HepG2 (cell line): Measurements from ENCODE around the gene NCAPD2. TPM values are rescaled to one million over a fixed set of nuclear protein-coding genes. Genes with fewer than 3 reads are reported as not detected.

Experiments
- ATAC-seq: fragments of 200-7000 bp; cut with Tn5 transposase; 3 replicates; pipeline ENCODE4 v1.9.1; 2020; ENCODE audit warnings: mild to moderate bottlenecking, moderate library complexity
- BruUV-seq: library from RNA; stranded (reverse); fragments of 400-500 nt; replicated peaks from 2 replicates; lab custom pipeline; 2021; lab: Mats Ljungman, UMichigan
- CTCF ChIA-PET: fragments of 300-600 bp; formaldehyde crosslinking; extraction: SDS; loops from one replicate; lab custom pipeline; 2021; ENCODE audit warnings: low total read pairs, inconsistent platforms, low intra/inter-chr PET ratio; lab: Yijun Ruan, JAX
- POLR2A ChIA-PET: fragments of 350-600 bp; sonication (Branson Sonifier 250); formaldehyde crosslinking; loops from one replicate; lab custom pipeline; 2020; ENCODE audit warnings: antibody characterized with exemption, inconsistent platforms; lab: Yijun Ruan, JAX
- DNase-seq: peaks from one replicate; pipeline ENCODE4 v3.0.0-alpha.2; 2015; ENCODE audit warnings: low spot score
- FAIRE-seq: peaks from 3 replicates; lab custom pipeline; 2011; peaks lifted over from hg19 to GRCh38; lab: Jason Lieb, UNC
- H2AFZ ChIP-seq: one replicate; pipeline ENCODE4 v1.6.1; 2011; ENCODE audit warnings: low read length, inconsistent platforms
- H3K27ac ChIP-seq: fragments of 300-600 bp; 3 replicates; pipeline ENCODE4 v1.8.0; 2011; ENCODE audit warnings: mixed run types, mild to moderate bottlenecking, mixed read lengths, low read length, inconsistent platforms; ENCODE audit not compliant: insufficient read depth; ENCODE audit errors: extremely low read length
- H3K27me3 ChIP-seq, 2 experiments: fragments of 200-600 bp in 1 of 2; 2 replicates in 1 of 2; 3 replicates in 1 of 2; pipeline versions ENCODE4 v1.6.0 to v1.8.0; 2011; ENCODE audit warnings: low read length in 2 of 2, mild to moderate bottlenecking in 2 of 2, moderate library complexity in 2 of 2, inconsistent platforms in 1 of 2; ENCODE audit not compliant: insufficient read depth in 2 of 2, control insufficient read depth in 1 of 2
- H3K36me3 ChIP-seq, 2 experiments: fragments of 200-600 bp in 1 of 2; replicated peaks in 1 of 2; 2 replicates in 1 of 2; 3 replicates in 1 of 2; pipeline versions ENCODE4 v1.5.1 to v1.8.0; 2011; ENCODE audit warnings: low read length in 2 of 2, inconsistent platforms in 1 of 2; ENCODE audit not compliant: insufficient read depth in 2 of 2, control insufficient read depth in 1 of 2
- H3K4me1 ChIP-seq: 2 replicates; pipeline ENCODE4 v1.5.1; 2012; ENCODE audit warnings: low read length, inconsistent platforms; ENCODE audit not compliant: insufficient read depth
- H3K4me2 ChIP-seq: 2 replicates; pipeline ENCODE4 v1.6.0; 2011; ENCODE audit warnings: low read depth, low read length, inconsistent platforms
- H3K4me3 ChIP-seq, 3 experiments: fragments of 200-600 bp in 1 of 3; sonication (generic), shearing (Covaris generic) in 1 of 3; replicated peaks in 1 of 3; 2 replicates each; pipeline ENCODE4 v1.5.1; 2011 to 2016; ENCODE audit warnings: low read length in 3 of 3, inconsistent platforms in 2 of 3, low read depth in 2 of 3, mild to moderate bottlenecking in 2 of 3, control low read depth in 1 of 3, mixed read lengths in 1 of 3; ENCODE audit not compliant: insufficient read depth in 1 of 3
- H3K79me2 ChIP-seq: one replicate; pipeline ENCODE4 v1.6.1; 2011; ENCODE audit warnings: low read length, inconsistent platforms; ENCODE audit not compliant: insufficient read depth
- H3K9ac ChIP-seq: 2 replicates; pipeline ENCODE4 v1.6.0; 2011; ENCODE audit warnings: mild to moderate bottlenecking, low read depth, low read length, inconsistent platforms; ENCODE audit not compliant: insufficient read depth
- H3K9me3 ChIP-seq: 2 replicates; pipeline ENCODE4 v1.5.1; 2012; ENCODE audit warnings: mild to moderate bottlenecking, low read length
- H4K20me1 ChIP-seq: 2 replicates; pipeline ENCODE4 v1.6.0; 2011; ENCODE audit warnings: inconsistent platforms, mild to moderate bottlenecking, low read length, moderate library complexity; ENCODE audit not compliant: insufficient read depth
- AKAP8 ChIP-seq: sonication (generic); formaldehyde crosslinking; IDR thresholded peaks from 2 replicates; pipeline ENCODE4 v1.5.1; 2020; ENCODE audit warnings: mild to moderate bottlenecking, missing genetic modification reagents
- CEBPB ChIP-seq: IDR thresholded peaks from 2 replicates; pipeline ENCODE4 v1.6.1; 2011; ENCODE audit warnings: low read depth, low read length, improper control_type of control experiment, borderline replicate concordance
- MBNL3 ChIP-seq: fragments of 250-450 bp; sonication (Bioruptor Pico); conservative IDR thresholded peaks from 2 replicates; pipeline ENCODE4 v1.8.0; 2022; ENCODE audit warnings: mild to moderate bottlenecking, inconsistent platforms
- RBFOX2 ChIP-seq: fragments of 200-400 bp; formaldehyde crosslinking; IDR thresholded peaks from 2 replicates; pipeline ENCODE4 v1.6.1; 2017; ENCODE audit warnings: low read depth, mild to moderate bottlenecking, low read length
- THAP11 ChIP-seq: IDR thresholded peaks from 2 replicates; pipeline ENCODE4 v1.6.1; 2016; ENCODE audit warnings: missing biosample characterization, missing genetic modification reagents
- ZNF282 ChIP-seq: fragments of 450-650 bp; IDR thresholded peaks from 2 replicates; pipeline ENCODE4 v1.6.1; 2018; ENCODE audit not compliant: partially characterized antibody
- ZNF687 ChIP-seq: sonication (generic); formaldehyde crosslinking; IDR thresholded peaks from 2 replicates; pipeline ENCODE4 v1.5.1; 2020; ENCODE audit warnings: mild to moderate bottlenecking, missing genetic modification reagents, moderate library complexity
- WGBS: methylation state at CpG from one replicate; pipeline ENCODE4 v1.1.6; 2017; ENCODE audit warnings: low lambda C conversion rate; 5-methylcytosine and 5-hydroxymethylcytosine counted together
- in situ Hi-C: cut with HindIII; loops from 2 replicates; pipeline ENCODE4 v1.10.0; 2017; ENCODE audit warnings: low pct_unique_long_range_greater_than_20kb; ENCODE audit not compliant: extremely low pct_ligation_motif_present
- intact Hi-C: fragments of 100-400 bp; cut with micrococcal nuclease; formaldehyde crosslinking; loops from one replicate; pipeline ENCODE4 v1.10.0; 2022; ENCODE audit not compliant: unreplicated experiment
- polyA plus RNA-seq, 8 experiments: library from polyadenylated mRNA; depleted of rRNA in 3 of 8; stranded (reverse) in 7 of 8; unstranded in 1 of 8; fragments of >200 nt; fragmentation: Illumina TruSeq in 4 of 8; extraction: Trizol in 4 of 8; gene quantifications; 2 replicates each; pipeline versions ENCODE4 v1.2.1 to v1.2.3, GENCODE V29; 2011 to 2016; ENCODE audit warnings: low read depth in 4 of 8, missing spikeins in 1 of 8, mixed read lengths in 1 of 8; ENCODE audit not compliant: insufficient read depth in 1 of 8
- total RNA-seq, 5 experiments: library from RNA; depleted of rRNA; stranded (reverse); fragments of >200 nt; fragmentation: Illumina TruSeq; extraction: Trizol; gene quantifications; 2 replicates each; pipeline ENCODE4 v1.2.3, GENCODE V29; 2016; ENCODE audit warnings: low read depth in 1 of 5
- TF ChIP-seq, protein P1 (sequence below): sonication (generic); formaldehyde crosslinking; IDR thresholded peaks from 2 replicates; pipeline ENCODE4 v1.5.0; 2020; ENCODE audit warnings: missing genetic modification reagents, mild to moderate bottlenecking, borderline replicate concordance

The NCAPD2 gene
- total and polyA plus RNA-seq, 2 of the 13 experiments (the other 11 are each of a cell fraction or from before 2014, with no cell fraction given): 51.1 to 65.6 TPM

DNA sequence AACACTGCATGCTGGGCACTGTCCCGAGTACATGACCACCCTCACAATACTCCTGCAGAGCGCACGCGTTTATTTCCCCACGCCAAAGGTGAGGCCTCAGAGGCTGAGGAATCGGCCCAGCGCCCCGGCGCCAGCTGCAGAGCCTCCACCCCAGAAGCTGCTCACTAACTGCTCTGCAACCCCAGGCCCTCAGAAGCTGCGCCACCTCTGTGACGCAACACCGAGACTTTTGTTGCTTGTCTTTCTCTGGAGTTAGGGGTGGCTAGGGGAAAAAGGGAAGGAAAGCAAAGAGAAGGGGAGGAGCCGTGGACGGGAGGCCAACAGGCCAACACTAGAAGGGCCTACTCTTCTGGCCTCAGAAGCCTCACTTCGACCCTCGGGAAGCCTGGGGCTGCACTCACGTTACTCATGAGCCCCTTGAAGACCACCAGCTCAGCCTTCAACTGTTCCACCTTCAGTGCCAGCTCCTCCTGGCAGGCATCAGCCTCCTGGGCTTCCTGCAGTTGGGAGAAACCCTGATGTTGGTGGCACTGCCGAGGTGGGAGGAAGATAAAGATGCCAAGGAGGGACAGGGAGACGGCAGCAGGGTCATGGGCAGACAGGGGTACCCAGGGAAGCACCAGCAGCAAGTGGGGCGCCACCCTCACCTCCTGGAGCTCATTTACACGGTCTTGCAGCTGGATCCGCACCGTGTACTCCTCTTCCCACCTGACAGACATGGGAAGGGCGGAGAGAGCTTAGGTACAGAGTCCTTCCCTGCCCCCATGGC lies 56.6 kb downstream of the NCAPD2 start:
- DNase-seq: no peak
- Histone ChIP-seq H3K4me1 (peaks cover 32% of the 10 kb centered on the region), H3K4me2 (no peak overlapping the region)
- POLR2A ChIA-PET: interaction anchor here (1.0 to 9.6 kb wide), 3 partner anchors 10 to 16 kb away, joined by 3 to 108 read pairs (median 4); partner anchors contain the start of gene GAPDH
- TF ChIP-seq, protein P1, sequence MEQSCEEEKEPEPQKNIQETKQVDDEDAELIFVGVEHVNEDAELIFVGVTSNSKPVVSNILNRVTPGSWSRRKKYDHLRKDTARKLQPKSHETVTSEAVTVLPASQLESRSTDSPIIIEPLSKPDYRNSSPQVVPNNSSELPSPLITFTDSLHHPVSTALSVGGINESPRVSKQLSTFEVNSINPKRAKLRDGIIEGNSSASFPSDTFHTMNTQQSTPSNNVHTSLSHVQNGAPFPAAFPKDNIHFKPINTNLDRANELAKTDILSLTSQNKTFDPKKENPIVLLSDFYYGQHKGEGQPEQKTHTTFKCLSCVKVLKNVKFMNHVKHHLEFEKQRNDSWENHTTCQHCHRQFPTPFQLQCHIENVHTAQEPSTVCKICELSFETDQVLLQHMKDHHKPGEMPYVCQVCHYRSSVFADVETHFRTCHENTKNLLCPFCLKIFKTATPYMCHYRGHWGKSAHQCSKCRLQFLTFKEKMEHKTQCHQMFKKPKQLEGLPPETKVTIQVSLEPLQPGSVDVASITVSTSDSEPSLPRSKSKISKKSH: no peak
- TF ChIP-seq CEBPB: 0 out of 2 replicates have a peak, but pooled peaks have one; percentile 43
- TF ChIP-seq, all 625 proteins: peak for 1
- Histone ChIP-seq H3K9ac (no peak overlapping the region), H3K79me2 (peaks cover 44% of the 10 kb centered on the region), H3K36me3 (peaks cover 23 to 59% of the 10 kb centered on the region in 2 experiments), H3K27ac (no peak overlapping the region), H2AFZ (no peak overlapping the region), H3K4me3 (no peak overlapping the region), H3K9me3 (no peaks in the 10 kb centered on the region), H3K27me3 (no peaks in the 10 kb centered on the region; a peak in 1 of 5 replicates), H4K20me1 (peaks cover 7% of the 10 kb centered on the region; the same call in 1 of the 2 replicates)
- BruUV-seq: no TSS peak
- CTCF ChIA-PET: no interaction called here
- FAIRE-seq (no peak), ATAC-seq (no peak)
- in situ Hi-C loops: no loop called here
- intact Hi-C loops: loop anchor here (5.0 kb wide), 1 partner anchor 147 kb away; no protein-coding TSS in a partner anchor
- WGBS: 92% methylated on average over 24 of the region's 24 CpGs

DNA sequence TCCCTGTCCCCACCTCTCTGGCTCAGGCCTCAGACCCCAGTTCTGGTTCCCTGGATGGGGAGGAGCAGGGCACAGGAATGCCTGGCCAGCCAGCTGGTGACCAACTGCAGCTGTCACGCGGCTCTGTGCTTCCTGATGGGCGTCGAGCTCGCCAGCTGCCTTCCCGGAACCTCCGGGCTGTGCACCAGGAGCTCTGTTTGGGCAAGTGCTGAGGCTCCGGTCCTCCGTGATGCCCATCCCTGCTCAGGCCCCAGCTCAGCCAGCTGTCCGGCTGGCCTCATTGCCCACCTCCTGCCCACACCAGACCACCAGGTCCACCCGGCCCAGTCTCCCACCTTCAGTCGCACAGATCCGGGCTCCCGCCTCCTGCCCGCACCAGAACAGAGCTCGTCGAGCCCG lies 57.2 kb downstream of the NCAPD2 start:
- 97% methylated on average over 8 of the region's 18 CpGs for WGBS
- in situ Hi-C loops (no loop called here), intact Hi-C loops (loop anchor here (5.0 kb wide), 1 partner anchor 146 kb away; no protein-coding TSS in a partner anchor)
- DNase-seq: no peak
- Histone ChIP-seq H3K27me3 (no peaks in the 10 kb centered on the region; a peak in 1 of 5 replicates), H3K27ac (no peak overlapping the region), H3K4me3 (no peak overlapping the region), H3K4me2 (no peak overlapping the region), H3K36me3 (peaks cover 22 to 56% of the 10 kb centered on the region in 2 experiments), H2AFZ (no peak overlapping the region), H3K9ac (no peak overlapping the region), H3K79me2 (peaks cover 47% of the 10 kb centered on the region), H3K4me1 (peaks cover 32% of the 10 kb centered on the region), H4K20me1 (peaks cover 7% of the 10 kb centered on the region; the same call in 1 of the 2 replicates), H3K9me3 (no peaks in the 10 kb centered on the region)
- CTCF ChIA-PET: no interaction called here
- POLR2A ChIA-PET: interaction anchor here (1.0 to 9.6 kb wide), 3 partner anchors 10 to 17 kb away, joined by 3 to 108 read pairs (median 4); partner anchors contain the start of gene GAPDH
- TF ChIP-seq AKAP8 (CRISPR knock-in tag): no peak
- no peak for TF ChIP-seq ZNF282
- TF ChIP-seq MBNL3 (CRISPR knock-in tag): no peak
- TF ChIP-seq THAP11 (CRISPR knock-in tag): no peak
- 0 out of 2 replicates have a peak, but pooled peaks have one; percentile 18 for TF ChIP-seq ZNF687 (CRISPR knock-in tag)
- 0 out of 2 replicates have a peak, but pooled peaks have one; percentile 32 for TF ChIP-seq RBFOX2
- no TSS peak for BruUV-seq
- no peak for ATAC-seq
- FAIRE-seq: no peak
